Frontal cortex (tissue), 4 donors: ENCODE data around the gene ATP8B2. TPM values are rescaled to one million over a fixed set of nuclear protein-coding genes. Genes with fewer than 3 reads are reported as not detected.
"Not testable (repeated sequence)": the region's sequence is repeated elsewhere in the genome, so short reads cannot be mapped to it uniquely, and the experiment has no call there.

Experiments used
- DNase-seq, 2 donors: peaks; one replicate each; pipeline ENCODE4 v3.0.0; 2012; ENCODE audit warnings: low spot score in 2 of 2
- FAIRE-seq: peaks from 2 replicates; lab custom pipeline; 2012; peaks lifted over from hg19 to GRCh38; lab: Jason Lieb, UNC
- total RNA-seq: library from RNA; depleted of rRNA; stranded (reverse); fragments of >200 nt; gene quantifications from one replicate; pipeline ENCODE4 v1.2.3, GENCODE V29; 2014
- donor health status: control.
- donor health status: control.
- donor health status: control.

ATP8B2 gene
- total RNA-seq, 1 donor from 2014 or later, result 25.3 TPM

GRCh38 chr1:154323493-154323892, 1.8 kb upstream of the ATP8B2 start:
- DNase-seq (no peak), FAIRE-seq (no peak)

- FAIRE-seq (no peak), DNase-seq (no peak)
Observed at GRCh38 chr1:154324241-154324640, 1.1 kb upstream of the ATP8B2 start.

- DNase-seq, result peak; percentile 66 to 73
- no peak for FAIRE-seq
Observed at GRCh38 chr1:154325583-154326545, 539 bp downstream of the ATP8B2 start.

GRCh38 chr1:154326546-154327465, 1.5 kb downstream of the ATP8B2 start:
- DNase-seq (no peak), FAIRE-seq (no peak)

- no peak for DNase-seq
- FAIRE-seq, result no peak
Observed at GRCh38 chr1:154327466-154328317, 2.4 kb downstream of the ATP8B2 start.

GRCh38 chr1:154328318-154329151, 3.2 kb downstream of the ATP8B2 start:
- DNase-seq (peak; percentile 82 to 83), FAIRE-seq (no peak)

- FAIRE-seq (no peak), DNase-seq (no peak)
Observed at GRCh38 chr1:154329152-154329521, 3.8 kb downstream of the ATP8B2 start.

GRCh38 chr1:154329551-154330131, 4.3 kb downstream of the ATP8B2 start:
- DNase-seq, result no peak
- FAIRE-seq, result no peak

GRCh38 chr1:154330669-154331068, 5.3 kb downstream of the ATP8B2 start:
- FAIRE-seq (no peak), DNase-seq (no peak)

GRCh38 chr1:154334079-154335024, 9.0 kb downstream of the ATP8B2 start:
- FAIRE-seq (no peak), DNase-seq (no peak)

- peak; percentile 57 to 81 for DNase-seq
- FAIRE-seq, result no peak
Observed at GRCh38 chr1:154335025-154335714, 9.8 kb downstream of the ATP8B2 start.

GRCh38 chr1:154337253-154337894, 12.0 kb downstream of the ATP8B2 start:
- FAIRE-seq (no peak), DNase-seq (no peak)

- FAIRE-seq (no peak), DNase-seq (no peak)
Observed at GRCh38 chr1:154338875-154339274, 13.6 kb downstream of the ATP8B2 start.

- FAIRE-seq, result not testable (repeated sequence)
Observed at GRCh38 chr1:154341366-154341765, 16.0 kb downstream of the ATP8B2 start.

GRCh38 chr1:154342132-154342531, 16.8 kb downstream of the ATP8B2 start:
- FAIRE-seq (no peak), DNase-seq (no peak)

More at GRCh38 chr1:154341366-154341765, 16.0 kb downstream of the ATP8B2 start:
- not testable (repeated sequence) for DNase-seq

- DNase-seq, result no peak
- no peak for FAIRE-seq
Observed at GRCh38 chr1:154342836-154343472, 17.6 kb downstream of the ATP8B2 start.
